NT2/D1 (cell line): ENCODE data around the gene CD109.

ENCODE experiments used
- DNase-seq: peaks from one replicate; pipeline ENCODE4 v3.0.0-alpha.2; 2011; ENCODE audit warnings: low read depth, low spot score
- H3K27me3 ChIP-seq: 2 replicates; pipeline ENCODE4 v1.6.0; 2011; ENCODE audit warnings: mild to moderate bottlenecking; ENCODE audit not compliant: insufficient read length, insufficient read depth
- H3K36me3 ChIP-seq: 2 replicates; pipeline ENCODE4 v1.6.1; 2011; ENCODE audit warnings: mild to moderate bottlenecking, low read length, mixed read lengths; ENCODE audit not compliant: insufficient read depth, insufficient read length
- H3K4me1 ChIP-seq: 2 replicates; pipeline ENCODE4 v1.5.1; 2011; ENCODE audit not compliant: insufficient read depth, insufficient read length
- H3K4me3 ChIP-seq: 2 replicates; pipeline ENCODE4 v1.5.1; 2011; ENCODE audit warnings: low read depth; ENCODE audit not compliant: insufficient read length
- H3K9ac ChIP-seq: 2 replicates; pipeline ENCODE4 v1.6.0; 2011; ENCODE audit warnings: low read depth; ENCODE audit not compliant: insufficient read length
- H3K9me3 ChIP-seq: 2 replicates; pipeline ENCODE4 v1.5.1; 2011; ENCODE audit warnings: mild to moderate bottlenecking, low read length; ENCODE audit not compliant: insufficient read depth
- SUZ12 ChIP-seq: IDR thresholded peaks from 2 replicates; pipeline ENCODE4 v1.6.1; 2011; ENCODE audit not compliant: insufficient read length, insufficient read depth; ENCODE audit errors: extremely low read depth
- YY1 ChIP-seq: IDR thresholded peaks from 2 replicates; pipeline ENCODE4 v1.6.1; 2011; ENCODE audit not compliant: insufficient read length, insufficient read depth
- ZNF274 ChIP-seq: IDR thresholded peaks from 2 replicates; pipeline ENCODE4 v1.6.1; 2011; ENCODE audit warnings: mild to moderate bottlenecking, low read depth, low read length

CD109 gene

DNA sequence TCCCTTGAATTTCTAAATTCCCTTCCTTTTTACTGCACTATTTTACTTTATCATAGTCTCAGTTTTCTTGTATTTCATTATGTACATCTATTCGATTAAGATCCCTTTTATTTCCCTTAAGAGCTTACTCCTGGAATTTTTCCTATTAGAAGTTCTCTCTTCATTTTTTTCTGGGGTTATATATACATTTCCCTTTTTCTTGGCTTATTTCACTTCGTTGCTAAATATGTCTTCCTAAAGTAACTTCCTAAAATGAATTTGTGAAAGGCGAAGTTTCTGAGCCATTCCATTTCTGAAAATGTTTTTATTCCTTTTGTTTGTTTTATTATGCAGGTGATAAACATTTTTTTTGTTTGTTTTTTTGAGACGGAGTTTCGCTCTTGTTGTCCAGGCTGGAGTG is 5.9 kb upstream of the CD109 start:
- no peak for DNase-seq
- H3K36me3 ChIP-seq: no peaks in the 10 kb centered on the region
- H3K4me3 ChIP-seq: no peak overlapping the region
- TF ChIP-seq YY1: no peak
- TF ChIP-seq SUZ12: no peak
- TF ChIP-seq ZNF274: no peak
- no peak overlapping the region for H3K9ac ChIP-seq
- H3K9me3 ChIP-seq: no peaks in the 10 kb centered on the region
- no peaks in the 10 kb centered on the region for H3K4me1 ChIP-seq
- H3K27me3 ChIP-seq: peaks cover 7% of the 10 kb centered on the region

DNA sequence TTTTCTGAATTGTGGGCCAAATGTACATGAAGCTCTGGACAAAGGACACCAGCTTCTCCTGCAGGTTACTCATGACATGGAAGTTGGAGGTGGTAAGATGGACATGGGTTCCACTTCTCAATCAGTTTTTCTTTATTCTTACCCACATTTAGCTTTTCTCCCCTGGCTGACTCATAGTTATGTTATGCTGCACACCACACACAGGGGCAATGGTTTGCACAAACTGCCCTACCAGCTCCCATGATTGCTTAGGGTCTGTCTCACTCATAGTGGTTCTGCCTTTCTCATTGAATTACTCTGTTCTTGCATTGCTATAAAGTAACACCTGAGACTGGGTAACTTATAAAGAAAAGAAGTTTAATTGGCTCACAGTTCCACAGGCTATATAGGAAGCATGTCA is 4.5 kb upstream of the CD109 start:
- H3K9ac ChIP-seq: no peak overlapping the region
- no peak overlapping the region for H3K4me3 ChIP-seq
- peaks cover 7% of the 10 kb centered on the region for H3K27me3 ChIP-seq
- H3K9me3 ChIP-seq: no peaks in the 10 kb centered on the region
- H3K36me3 ChIP-seq: no peaks in the 10 kb centered on the region
- no peak for DNase-seq
- H3K4me1 ChIP-seq: no peaks in the 10 kb centered on the region
- TF ChIP-seq SUZ12: no peak
- TF ChIP-seq ZNF274: no peak
- TF ChIP-seq YY1: no peak

DNA sequence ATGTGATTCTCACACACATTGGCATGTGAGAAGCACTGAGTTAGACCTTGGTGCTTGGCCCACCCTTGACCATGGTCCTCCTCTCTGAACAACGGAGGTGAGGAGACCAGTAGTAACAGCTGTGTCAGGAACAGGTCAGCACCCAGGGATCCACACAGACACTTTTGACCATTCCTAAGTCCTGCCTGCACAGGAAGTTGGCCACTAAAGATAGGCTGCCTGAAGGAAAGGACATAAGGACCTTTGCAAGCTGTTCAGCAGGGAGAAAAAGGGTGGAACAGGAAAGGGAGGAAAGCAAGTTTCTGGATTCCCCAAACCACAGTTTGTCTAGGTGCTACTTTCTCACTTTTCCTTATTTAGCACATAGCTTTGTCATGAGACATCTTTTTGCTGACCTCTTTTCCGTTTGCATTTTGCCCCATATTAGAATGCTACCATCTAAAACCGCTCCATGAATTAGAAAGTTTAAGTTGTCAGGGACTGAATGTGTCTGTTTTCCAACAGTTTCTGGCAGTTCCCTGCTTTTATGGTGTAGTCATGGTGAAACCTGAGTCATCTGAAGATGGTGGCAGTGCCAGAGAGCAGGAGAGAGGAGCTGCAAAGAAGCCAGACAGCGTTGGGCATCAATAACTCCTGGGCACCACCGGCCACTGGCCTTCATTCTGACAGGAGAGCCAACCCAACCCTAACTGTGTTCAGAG is 1.1 kb upstream of the CD109 start:
- H3K27me3 ChIP-seq: peaks cover 7% of the 10 kb centered on the region
- peaks cover 8% of the 10 kb centered on the region for H3K36me3 ChIP-seq
- TF ChIP-seq SUZ12: no peak
- no peak for TF ChIP-seq YY1
- TF ChIP-seq ZNF274: no peak
- H3K9me3 ChIP-seq: no peaks in the 10 kb centered on the region
- no peak for DNase-seq
- no peak overlapping the region for H3K9ac ChIP-seq
- H3K4me1 ChIP-seq: no peaks in the 10 kb centered on the region
- no peak overlapping the region for H3K4me3 ChIP-seq

DNA sequence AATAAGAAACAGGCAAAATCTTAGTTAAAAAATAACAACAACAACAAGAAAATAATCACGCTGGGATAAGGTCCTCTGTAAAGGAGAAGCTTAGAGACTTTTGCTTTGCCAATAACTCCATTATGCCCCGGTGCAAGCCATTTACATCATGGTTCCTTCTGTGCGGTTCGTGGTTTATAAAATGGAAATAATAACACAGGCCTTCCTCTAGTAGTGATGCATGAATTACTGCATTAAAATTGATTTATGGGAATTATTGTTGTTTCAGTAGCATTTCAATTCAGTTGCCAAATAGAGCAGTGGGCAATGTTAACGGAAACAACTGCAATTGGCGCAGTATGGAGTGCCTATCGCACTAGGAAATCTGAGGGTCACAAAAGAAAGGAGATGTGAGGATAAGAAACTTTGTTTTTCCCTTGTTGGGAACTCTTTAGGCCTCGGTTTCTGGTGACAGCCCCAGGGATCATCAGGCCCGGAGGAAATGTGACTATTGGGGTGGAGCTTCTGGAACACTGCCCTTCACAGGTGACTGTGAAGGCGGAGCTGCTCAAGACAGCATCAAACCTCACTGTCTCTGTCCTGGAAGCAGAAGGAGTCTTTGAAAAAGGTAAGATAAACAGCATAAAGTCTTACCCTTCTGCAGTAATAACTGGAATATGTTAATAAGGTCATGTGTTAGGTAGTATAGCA is 1.1 kb downstream of the CD109 start:
- no peak for DNase-seq
- Histone ChIP-seq H3K9ac (no peak overlapping the region), H3K4me1 (no peaks in the 10 kb centered on the region), H3K4me3 (no peak overlapping the region), H3K27me3 (peaks cover 7% of the 10 kb centered on the region), H3K36me3 (peaks cover 8% of the 10 kb centered on the region), H3K9me3 (no peaks in the 10 kb centered on the region)
- TF ChIP-seq YY1 (no peak), SUZ12 (no peak), ZNF274 (no peak)

DNA sequence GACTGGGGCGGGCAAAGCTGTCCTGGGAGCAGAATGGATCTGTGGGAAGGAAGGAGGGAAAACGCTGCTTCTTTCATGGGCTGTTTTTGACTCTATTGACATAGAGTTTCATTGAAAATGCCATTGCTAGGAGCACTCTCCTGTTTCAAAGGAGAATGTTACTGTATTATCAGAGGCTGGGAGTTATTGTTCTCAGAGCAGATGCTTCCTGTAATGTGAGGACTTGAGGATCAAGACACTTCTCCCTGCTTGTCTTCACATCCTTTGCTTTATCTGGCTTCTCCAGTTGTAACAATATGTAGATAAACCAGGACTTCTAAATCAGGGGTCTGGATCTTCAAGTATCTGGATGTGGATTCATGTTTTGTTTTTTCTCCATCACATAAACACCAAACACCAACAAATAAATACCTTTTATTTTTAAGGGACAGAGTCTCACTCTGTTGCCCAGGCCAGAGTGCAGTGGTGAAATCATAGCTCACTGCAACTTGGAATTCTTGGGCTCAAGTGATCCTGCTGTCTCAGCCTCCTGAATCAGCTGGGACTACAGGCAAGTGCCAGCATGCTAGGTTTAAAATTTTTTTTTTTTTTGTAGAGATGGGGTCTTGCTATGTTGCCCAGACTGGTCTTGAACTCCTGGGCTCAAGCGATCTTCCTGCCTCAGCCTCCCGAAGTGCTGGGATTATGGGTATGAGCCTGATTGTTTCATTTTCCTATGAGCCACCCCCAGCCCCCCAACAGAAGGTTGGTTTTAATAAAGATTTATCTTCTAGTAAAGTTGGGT is 3.9 kb downstream of the CD109 start:
- no peak for DNase-seq
- H3K9ac ChIP-seq: no peak overlapping the region
- no peaks in the 10 kb centered on the region for H3K9me3 ChIP-seq
- peaks cover 8% of the 10 kb centered on the region for H3K36me3 ChIP-seq
- no peak overlapping the region for H3K4me3 ChIP-seq
- peaks cover 2% of the 10 kb centered on the region for H3K27me3 ChIP-seq
- no peak for TF ChIP-seq SUZ12
- no peak for TF ChIP-seq YY1
- no peak for TF ChIP-seq ZNF274
- no peaks in the 10 kb centered on the region for H3K4me1 ChIP-seq

DNA sequence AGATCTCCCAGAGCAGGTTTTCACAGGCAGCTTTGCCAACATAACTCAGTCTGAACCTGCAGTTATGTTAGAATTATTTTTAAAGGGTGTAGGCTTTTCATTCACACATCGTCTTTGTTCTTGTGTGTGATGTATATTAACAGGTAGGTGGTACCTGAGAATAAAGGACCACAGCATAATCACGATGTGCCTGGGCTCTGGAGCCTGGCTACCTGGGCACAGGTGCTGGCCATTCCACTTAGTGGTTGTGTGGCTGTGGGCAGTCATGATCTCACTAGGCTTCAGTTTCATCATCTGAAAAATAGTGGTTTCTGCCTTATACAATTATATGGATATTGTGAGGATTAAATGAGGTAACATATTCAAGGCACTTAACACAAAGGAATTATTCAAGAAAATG is 6.4 kb downstream of the CD109 start:
- DNase-seq: no peak
- TF ChIP-seq YY1 (no peak), SUZ12 (no peak), ZNF274 (no peak)
- Histone ChIP-seq H3K4me3 (no peak overlapping the region), H3K36me3 (peaks cover 12% of the 10 kb centered on the region), H3K4me1 (no peaks in the 10 kb centered on the region), H3K9ac (no peak overlapping the region), H3K27me3 (no peaks in the 10 kb centered on the region), H3K9me3 (no peaks in the 10 kb centered on the region)

DNA sequence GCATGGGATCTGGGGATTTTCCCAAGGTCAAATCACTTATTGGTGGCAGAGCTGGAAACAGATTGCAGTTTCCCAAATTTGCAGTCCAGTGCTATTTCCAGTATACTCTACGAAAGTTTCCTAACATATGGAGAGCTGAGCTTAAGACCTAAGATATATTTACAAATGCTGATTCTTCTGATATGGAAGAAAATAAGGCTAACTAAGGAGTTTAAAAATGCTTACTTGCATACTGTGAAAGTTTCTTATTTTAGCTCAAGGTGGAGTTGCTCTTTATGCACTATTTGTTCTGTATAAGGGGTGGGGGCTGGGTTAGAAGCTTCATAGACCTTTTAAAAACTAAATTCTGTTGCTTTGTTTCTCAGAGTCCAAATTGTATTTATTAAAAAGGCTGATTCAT is 7.5 kb downstream of the CD109 start:
- H3K27me3 ChIP-seq: no peaks in the 10 kb centered on the region
- no peaks in the 10 kb centered on the region for H3K9me3 ChIP-seq
- peaks cover 8% of the 10 kb centered on the region for H3K36me3 ChIP-seq
- DNase-seq: no peak
- no peaks in the 10 kb centered on the region for H3K4me1 ChIP-seq
- TF ChIP-seq YY1 (no peak), ZNF274 (no peak), SUZ12 (no peak)
- H3K9ac ChIP-seq: no peak overlapping the region
- H3K4me3 ChIP-seq: no peak overlapping the region
